SW 1271 (cell line): ENCODE measurements around the gene RUNX1.

Experiments used
- DNase-seq, 2 experiments: peaks; one replicate each; lab custom pipeline; 2025; lab: John Stamatoyannopoulos, UW

The RUNX1 gene

GRCh38 chr21:34880401-34880800, 168.7 kb downstream of the RUNX1 start:
- no peak for DNase-seq

- DNase-seq = no peak
These were observed 170.2 kb downstream of the RUNX1 start for GRCh38 chr21:34878940-34879339.

- DNase-seq = no peak
These were observed 170.6 kb downstream of the RUNX1 start for GRCh38 chr21:34878501-34878900.

GRCh38 chr21:34877485-34878128, 171.5 kb downstream of the RUNX1 start:
- no peak for DNase-seq

GRCh38 chr21:34875830-34876229, 173.3 kb downstream of the RUNX1 start:
- no peak for DNase-seq

- DNase-seq = no peak
These were observed 174.2 kb downstream of the RUNX1 start for GRCh38 chr21:34874684-34875513.

- no peak for DNase-seq
These were observed 177.8 kb downstream of the RUNX1 start for GRCh38 chr21:34871026-34871908.

- no peak for DNase-seq
These were observed 178.9 kb downstream of the RUNX1 start for GRCh38 chr21:34870246-34870645.

GRCh38 chr21:34869545-34869944, 179.6 kb downstream of the RUNX1 start:
- no peak for DNase-seq

- DNase-seq = no peak
These were observed 181.3 kb downstream of the RUNX1 start for GRCh38 chr21:34867785-34868184.

- no peak for DNase-seq
These were observed 183.5 kb downstream of the RUNX1 start for GRCh38 chr21:34865400-34866241.

- no peak for DNase-seq
These were observed 184.5 kb downstream of the RUNX1 start for GRCh38 chr21:34864370-34865149.

GRCh38 chr21:34862951-34863350, 186.2 kb downstream of the RUNX1 start:
- DNase-seq = no peak

GRCh38 chr21:34861258-34861657, 187.8 kb downstream of the RUNX1 start:
- no peak for DNase-seq

- no peak for DNase-seq
These were observed 189.0 kb downstream of the RUNX1 start for GRCh38 chr21:34859976-34860653.

- no peak for DNase-seq
These were observed 190.5 kb downstream of the RUNX1 start for GRCh38 chr21:34858559-34858958.

GRCh38 chr21:34857874-34858273, 191.2 kb downstream of the RUNX1 start:
- no peak for DNase-seq

- no peak for DNase-seq
These were observed 191.9 kb downstream of the RUNX1 start for GRCh38 chr21:34857122-34857713.

- no peak for DNase-seq
These were observed 196.7 kb downstream of the RUNX1 start for GRCh38 chr21:34852448-34852847.

- DNase-seq = no peak
These were observed 198.9 kb downstream of the RUNX1 start for GRCh38 chr21:34850166-34850690.
